NCI-H510A (cell line): ENCODE data around the gene SATB1.
A peak's percentile ranks its signal among the peaks of the same experiment; 100 is the strongest.

ENCODE experiments used
- DNase-seq: peaks from one replicate; lab custom pipeline; 2025; lab: John Stamatoyannopoulos, UW

Gene SATB1

DNA sequence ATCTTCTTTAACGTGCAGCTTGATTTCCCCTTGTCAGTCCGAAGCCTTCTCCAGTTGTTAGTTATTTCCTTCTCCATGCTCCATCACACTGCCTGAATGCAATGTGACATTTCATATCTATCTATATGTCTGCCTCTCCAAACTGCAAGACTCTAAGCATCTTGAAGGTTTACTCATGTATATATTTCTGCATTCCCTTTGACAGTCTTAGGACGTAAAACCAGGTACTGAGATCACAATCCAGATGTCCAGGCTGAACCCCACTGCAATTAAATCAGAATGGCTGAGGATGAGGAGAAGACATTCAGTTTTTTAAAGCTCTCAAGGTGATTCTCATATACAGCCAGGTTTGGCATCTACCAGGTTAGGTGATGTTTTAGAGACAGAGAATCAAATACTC lies 6.1 kb upstream of the SATB1 start:
- no peak for DNase-seq

- no peak for DNase-seq
These were observed 4.0 kb upstream of the SATB1 start for GRCh38 chr3:18428991-18429745.

- DNase-seq, result no peak
These were observed 2.9 kb upstream of the SATB1 start for GRCh38 chr3:18428036-18428435.

DNA sequence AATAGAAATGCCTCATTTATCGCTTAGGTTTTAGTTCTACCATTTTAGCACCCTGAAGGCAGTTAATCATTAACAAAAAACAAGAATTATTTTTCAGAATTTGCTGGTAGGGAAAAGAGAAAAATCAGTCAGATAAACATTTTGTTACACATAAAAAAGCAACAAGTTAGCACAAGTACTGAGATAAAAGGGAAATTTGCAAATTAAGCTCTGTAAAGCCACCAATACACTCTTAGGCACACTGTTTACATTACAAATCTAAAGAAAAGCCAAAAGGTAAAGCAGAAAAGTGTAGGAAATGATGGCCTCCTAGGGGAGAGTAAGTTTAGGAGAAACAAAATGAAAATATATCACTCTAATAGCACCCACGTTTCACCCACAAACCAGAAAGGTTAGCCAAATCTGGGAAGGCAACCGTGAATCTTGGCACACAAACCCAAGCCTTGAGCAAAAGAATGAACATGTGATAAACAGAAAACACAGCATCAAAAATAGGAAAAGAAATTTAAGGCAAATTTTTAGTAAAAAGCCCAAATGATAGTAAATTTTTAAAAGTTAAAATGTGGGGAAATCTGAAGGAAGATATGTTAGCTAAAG lies 1.6 kb upstream of the SATB1 start:
- no peak for DNase-seq

GRCh38 chr3:18425641-18426257 lies 610 bp upstream of the SATB1 start:
- peak; percentile 73 for DNase-seq

DNA sequence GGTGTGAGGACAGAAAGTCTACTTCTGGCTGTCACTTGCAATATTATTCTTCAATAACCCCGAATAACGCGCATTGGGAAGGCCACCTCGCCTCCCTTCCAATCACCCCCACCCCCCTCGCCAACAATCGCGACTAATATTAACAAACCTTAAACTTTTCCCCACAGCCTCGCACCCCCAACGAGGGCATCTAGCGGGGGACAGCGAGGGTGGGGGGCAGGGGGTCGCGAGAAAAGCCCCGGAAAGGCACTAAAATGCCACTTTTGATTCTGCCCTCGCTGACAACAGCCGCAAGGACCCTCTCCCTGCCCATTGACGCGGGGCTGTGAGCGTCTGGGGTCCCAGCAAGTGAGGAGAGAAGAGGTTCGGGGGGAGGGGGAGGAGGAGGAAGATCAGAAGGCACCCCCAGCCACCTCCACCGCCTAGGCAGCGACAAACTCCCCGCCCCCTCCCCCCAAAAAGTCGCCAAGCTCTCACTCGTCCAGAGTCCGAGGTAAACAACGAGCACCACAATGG lies 868 bp downstream of the SATB1 start:
- DNase-seq, result no peak

GRCh38 chr3:18423401-18424212 lies 1.5 kb downstream of the SATB1 start:
- no peak for DNase-seq

GRCh38 chr3:18422972-18423371 lies 2.2 kb downstream of the SATB1 start:
- no peak for DNase-seq

- no peak for DNase-seq
These were observed 4.6 kb downstream of the SATB1 start for GRCh38 chr3:18420555-18420954.

DNA sequence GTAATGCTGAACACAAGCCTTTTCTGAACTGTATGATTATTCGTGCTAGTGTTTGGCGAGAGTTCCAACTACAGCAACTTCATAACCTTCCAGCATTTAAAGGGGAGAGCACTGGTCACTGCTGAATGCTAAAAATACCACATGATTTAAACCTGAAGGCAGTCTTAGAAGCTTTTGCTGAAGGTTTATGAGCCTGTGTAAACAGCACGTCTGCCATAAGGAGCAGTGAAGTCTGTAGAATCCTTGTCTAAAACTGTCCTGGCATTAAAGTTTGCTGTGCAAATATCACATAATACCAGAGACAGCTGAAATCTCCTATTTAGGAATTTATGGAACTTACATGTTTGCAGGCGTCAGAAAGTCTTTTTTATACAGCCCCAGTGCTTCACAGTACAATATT lies 5.9 kb downstream of the SATB1 start:
- no peak for DNase-seq

- DNase-seq, result no peak
These were observed 7.1 kb downstream of the SATB1 start for GRCh38 chr3:18417904-18418572.

- no peak for DNase-seq
These were observed 8.8 kb downstream of the SATB1 start for GRCh38 chr3:18416332-18416731.

- DNase-seq, result no peak
These were observed 9.3 kb downstream of the SATB1 start for GRCh38 chr3:18415839-18416238.

GRCh38 chr3:18415167-18415566 lies 10.0 kb downstream of the SATB1 start:
- no peak for DNase-seq

DNA sequence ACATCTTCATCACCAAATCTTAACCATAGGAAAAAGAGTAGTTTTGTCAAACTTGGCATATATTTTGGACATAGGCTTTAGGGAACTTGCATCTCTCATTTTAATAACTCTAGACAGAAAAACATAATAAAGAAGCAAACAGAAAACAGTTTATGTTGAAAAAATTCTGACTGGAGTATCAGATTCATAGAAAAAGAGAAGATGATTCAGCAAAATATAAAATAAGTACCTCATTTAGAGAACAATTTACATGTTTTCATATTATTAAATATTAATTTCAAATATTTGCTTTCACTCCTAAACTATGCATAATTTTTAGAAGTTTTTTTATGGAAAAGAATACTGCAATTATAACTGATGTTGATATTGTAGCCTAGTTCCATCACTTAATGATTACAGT lies 12.5 kb downstream of the SATB1 start:
- no peak for DNase-seq

GRCh38 chr3:18411541-18411940 lies 13.6 kb downstream of the SATB1 start:
- DNase-seq, result no peak

DNA sequence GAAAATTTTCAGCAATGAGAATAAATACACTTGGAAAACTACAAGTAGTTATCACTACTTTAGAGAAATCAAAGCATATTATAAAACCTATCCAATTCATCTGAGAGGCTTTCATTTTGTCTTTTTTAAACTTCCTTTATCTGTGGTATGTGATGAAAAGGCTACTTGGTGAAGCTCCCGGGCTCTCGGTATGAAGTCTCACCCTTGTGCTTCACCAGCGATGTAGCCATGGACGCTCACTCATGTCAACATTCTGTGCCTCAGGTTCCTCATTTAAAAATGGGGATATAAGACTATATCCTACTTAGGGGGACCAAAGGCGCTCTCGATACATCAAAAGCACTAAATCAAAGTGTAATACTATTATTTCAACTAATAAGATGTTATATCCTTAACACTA lies 14.9 kb downstream of the SATB1 start:
- DNase-seq, result no peak

- DNase-seq, result no peak
These were observed 15.9 kb downstream of the SATB1 start for GRCh38 chr3:18409266-18409665.

- no peak for DNase-seq
These were observed 20.0 kb downstream of the SATB1 start for GRCh38 chr3:18405141-18405540.

- no peak for DNase-seq
These were observed 22.1 kb downstream of the SATB1 start for GRCh38 chr3:18403061-18403460.

- DNase-seq, result no peak
These were observed 22.8 kb downstream of the SATB1 start for GRCh38 chr3:18402239-18402799.
